ENCODE data around the gene ALG14. TPM values are rescaled to one million over a fixed set of nuclear protein-coding genes. Genes with fewer than 3 reads are reported as not detected.
A peak's percentile ranks its signal among the peaks of the same experiment; 100 is the strongest.

ALG14 gene
- polyA plus RNA-seq, 1 donor from 2014 or later: 2.6 TPM

- H3K4me3 ChIP-seq (ENCODE audit: low read length): peak overlapping the region; percentile 94
- H3F3A ChIP-seq (ENCODE audit: insufficient read depth, low read length, poor library complexity, severe bottlenecking): no peaks in the 10 kb centered on the region
- H3K79me2 ChIP-seq (replicated peaks; ENCODE audit: insufficient read depth, low read length): peaks cover 48% of the 10 kb centered on the region
- H4K20me1 ChIP-seq (ENCODE audit: insufficient read depth): no peaks in the 10 kb centered on the region
- no peak overlapping the region for H2AFZ ChIP-seq (ENCODE audit: low read depth, low read length)
- peak overlapping the region; percentile 52 for H3K4me2 ChIP-seq (ENCODE audit: low read length)
- H3K9ac ChIP-seq (ENCODE audit: low read length): no peak overlapping the region
- no peaks in the 10 kb centered on the region for H3K36me3 ChIP-seq (ENCODE audit: insufficient read depth, low read length)
- H3K9me2 ChIP-seq (ENCODE audit: insufficient read depth, low read length): no peaks in the 10 kb centered on the region
- H3K27ac ChIP-seq (ENCODE audit: low read length): no peak overlapping the region
- no peaks in the 10 kb centered on the region for H3K9me3 ChIP-seq (ENCODE audit: low read length)
- TF ChIP-seq EZH2 (IDR thresholded peaks at IDR 0.05; ENCODE audit: borderline replicate concordance, insufficient read depth, low read length, poor library complexity, severe bottlenecking): no peak
- TF ChIP-seq TAF1 (IDR thresholded peaks at IDR 0.05; ENCODE audit: low read depth): no peak
- TF ChIP-seq REST (IDR thresholded peaks at IDR 0.05; ENCODE audit: borderline replicate concordance): no peak
- no peak for TF ChIP-seq EP300 (conservative IDR thresholded peaks at IDR 0.05; ENCODE audit: poor library complexity, severe bottlenecking)
- TF ChIP-seq CTCF (IDR thresholded peaks at IDR 0.05; ENCODE audit: poor library complexity, severe bottlenecking): no peak
- no peak for TF ChIP-seq RAD21 (conservative IDR thresholded peaks at IDR 0.05)
- no peak for TF ChIP-seq POLR2AphosphoS5 (IDR thresholded peaks at IDR 0.05)
- no peak for TF ChIP-seq SMC3 (conservative IDR thresholded peaks at IDR 0.05; ENCODE audit: poor library complexity)
- TF ChIP-seq MXI1 (conservative IDR thresholded peaks at IDR 0.05; ENCODE audit: poor library complexity, severe bottlenecking): no peak
- H3K27me3 ChIP-seq (ENCODE audit: insufficient read depth, low read depth, low read length): no peaks in the 10 kb centered on the region
Measured at GRCh38 chr1:94928293-94928939, 144.3 kb downstream of the ALG14 start.

GRCh38 chr1:94927405-94928175 lies 145.2 kb downstream of the ALG14 start:
- H3K9me2 ChIP-seq (ENCODE audit: insufficient read depth, low read length): no peaks in the 10 kb centered on the region
- TF ChIP-seq MXI1 (conservative IDR thresholded peaks at IDR 0.05; ENCODE audit: poor library complexity, severe bottlenecking) (no peak), EZH2 (IDR thresholded peaks at IDR 0.05; ENCODE audit: borderline replicate concordance, insufficient read depth, low read length, poor library complexity, severe bottlenecking) (no peak), REST (IDR thresholded peaks at IDR 0.05; ENCODE audit: borderline replicate concordance) (no peak), EP300 (conservative IDR thresholded peaks at IDR 0.05; ENCODE audit: poor library complexity, severe bottlenecking) (no peak), CTCF (IDR thresholded peaks at IDR 0.05; ENCODE audit: poor library complexity, severe bottlenecking) (no peak), TAF1 (IDR thresholded peaks at IDR 0.05; ENCODE audit: low read depth) (no peak), RAD21 (conservative IDR thresholded peaks at IDR 0.05) (no peak), SMC3 (conservative IDR thresholded peaks at IDR 0.05; ENCODE audit: poor library complexity) (no peak), POLR2AphosphoS5 (IDR thresholded peaks at IDR 0.05) (no peak)
- H2AFZ ChIP-seq (ENCODE audit: low read depth, low read length): peak overlapping the region; percentile 52
- no peaks in the 10 kb centered on the region for H3K9me3 ChIP-seq (ENCODE audit: low read length)
- H3F3A ChIP-seq (ENCODE audit: insufficient read depth, low read length, poor library complexity, severe bottlenecking): no peaks in the 10 kb centered on the region
- H3K27ac ChIP-seq (ENCODE audit: low read length): peak overlapping the region; percentile 17
- H3K4me3 ChIP-seq (ENCODE audit: low read length): peak overlapping the region; percentile 94
- peaks cover 57% of the 10 kb centered on the region for H3K79me2 ChIP-seq (replicated peaks; ENCODE audit: insufficient read depth, low read length)
- peak overlapping the region; percentile 52 for H3K4me2 ChIP-seq (ENCODE audit: low read length)
- H4K20me1 ChIP-seq (ENCODE audit: insufficient read depth): no peaks in the 10 kb centered on the region
- H3K9ac ChIP-seq (ENCODE audit: low read length): peak overlapping the region; percentile 91
- H3K36me3 ChIP-seq (ENCODE audit: insufficient read depth, low read length): peaks cover 2% of the 10 kb centered on the region
- no peaks in the 10 kb centered on the region for H3K27me3 ChIP-seq (ENCODE audit: insufficient read depth, low read depth, low read length)

Data from neural cell (in vitro differentiated cells).